Upper lobe of left lung (tissue), 6 donors: ENCODE data around the gene FMNL2. TPM values are rescaled to one million over a fixed set of nuclear protein-coding genes. Genes with fewer than 3 reads are reported as not detected.

Source experiments
- ATAC-seq, 2 donors: fragments of 200-7000 bp; cut with Tn5 transposase; one replicate each; pipeline ENCODE4 v1.9.1; 2022; ENCODE audit warnings: mild to moderate bottlenecking in 2 of 2, moderate library complexity in 2 of 2; ENCODE audit not compliant: low FRiP score in 2 of 2
- DNase-seq, 2 donors: peaks; one replicate each; pipeline ENCODE4 v3.0.0-alpha.2; 2019 to 2020
- H3K27ac ChIP-seq, 4 donors: fragments of 200-600 bp; sonication (generic); one replicate each; pipeline ENCODE4 v1.5.1; 2016 to 2019
- H3K27me3 ChIP-seq, 4 donors: fragments of 200-600 bp; sonication (generic); one replicate each; pipeline ENCODE4 v1.5.1; 2017 to 2019
- H3K36me3 ChIP-seq, 4 donors: fragments of 200-600 bp; sonication (generic); one replicate each; pipeline ENCODE4 v1.5.1; 2016 to 2019
- H3K4me1 ChIP-seq, 4 donors: fragments of 200-600 bp; sonication (generic); one replicate each; pipeline ENCODE4 v1.5.1; 2018 to 2019
- H3K4me3 ChIP-seq, 4 donors: fragments of 200-600 bp; sonication (generic); one replicate each; pipeline ENCODE4 v1.5.1; 2017 to 2019; ENCODE audit warnings: mild to moderate bottlenecking in 2 of 4, moderate library complexity in 1 of 4
- H3K9me3 ChIP-seq, 4 donors: fragments of 200-600 bp; sonication (generic); one replicate each; pipeline ENCODE4 v1.5.1; 2018 to 2019
- CTCF ChIP-seq, 6 experiments: fragments of 450-650 bp in 4 of 6; fragments of 200-600 bp in 2 of 6; sonication (generic) in 2 of 6; IDR thresholded peaks; one replicate each; pipeline ENCODE4 v1.5.1; 2016 to 2019; ENCODE audit warnings: antibody characterized with exemption in 6 of 6
- EP300 ChIP-seq, 4 donors: sonication (generic); formaldehyde crosslinking; IDR thresholded peaks; one replicate each; pipeline ENCODE4 v1.5.1; 2017; ENCODE audit warnings: antibody characterized with exemption in 4 of 4, control low read depth in 2 of 4
- POLR2A ChIP-seq, 4 donors: fragments of 450-650 bp; IDR thresholded peaks; one replicate each; pipeline ENCODE4 v1.5.1; 2016 to 2017; ENCODE audit warnings: antibody characterized with exemption in 4 of 4, mild to moderate bottlenecking in 2 of 4
- POLR2AphosphoS5 ChIP-seq, 2 donors: sonication (generic); formaldehyde crosslinking; IDR thresholded peaks; one replicate each; pipeline ENCODE4 v1.5.1; 2017; ENCODE audit warnings: antibody characterized with exemption in 2 of 2
- WGBS, 2 donors: methylation state at CpG; one replicate each; pipeline ENCODE4 v1.1.5; 2017 to 2018; 5-methylcytosine and 5-hydroxymethylcytosine counted together
- total RNA-seq, 6 donors: library from RNA; depleted of rRNA in 4 of 6; stranded (reverse); fragments of >200 nt in 4 of 6; gene quantifications; one replicate each; pipeline versions ENCODE4 v1.1.0 to v1.2.1, GENCODE V29; 2016 to 2021
- donor health status: DM: no; HTN: no; CAD: no; lungs with moderate emphysema.
- donor health status: DM: no; HTN: yes; CAD: no; lungs with severe emphysema.

Gene FMNL2
- total RNA-seq, 6 donors from 2014 or later, result 49.9 to 160 (median 66.9) TPM

DNA sequence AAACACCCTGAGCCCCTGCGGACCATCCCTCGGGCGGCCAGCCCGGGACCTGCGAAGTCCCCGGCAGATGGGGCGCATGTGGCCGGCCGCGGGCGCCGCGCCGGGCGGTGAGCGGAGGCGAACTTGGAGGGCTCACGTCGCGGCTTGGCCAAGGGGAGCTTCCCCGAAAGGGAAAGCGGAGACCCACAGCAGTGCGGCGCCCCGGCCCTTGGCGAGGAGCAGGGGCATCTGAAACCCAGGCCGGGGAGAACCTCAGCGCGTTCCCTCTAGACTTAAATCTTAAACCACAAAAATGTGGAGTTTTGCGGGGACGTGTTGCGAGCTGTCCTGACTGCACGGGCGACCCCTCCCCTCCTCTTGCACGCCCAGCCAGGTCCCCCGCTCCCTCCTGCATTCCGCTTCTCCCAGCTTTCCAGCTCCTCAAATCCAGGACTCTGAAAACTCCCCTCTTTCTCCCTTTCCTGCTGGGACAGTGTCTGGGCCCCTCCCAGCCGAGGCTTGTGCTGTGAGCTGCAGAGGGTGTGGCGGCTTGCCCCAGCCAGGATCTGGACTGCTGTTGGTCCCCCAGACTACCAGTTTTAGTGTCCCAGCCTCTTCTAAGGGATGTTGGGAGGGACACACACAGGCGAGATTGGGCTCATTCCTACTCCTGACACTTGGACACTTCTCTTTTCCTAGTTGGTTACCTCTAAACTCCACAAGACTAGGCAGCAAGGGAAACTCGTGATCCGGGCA, 1.3 kb downstream of the FMNL2 start:
- H3K27me3 ChIP-seq, result no peaks in the 10 kb centered on the region
- DNase-seq (peak; percentile 74 to 91), ATAC-seq (peak; percentile 77 to 85)
- no peaks in the 10 kb centered on the region for H3K36me3 ChIP-seq
- no peak for TF ChIP-seq EP300 (IDR thresholded peaks at IDR 0.05)
- peak in 1 of 2 donors; percentile 79 for TF ChIP-seq POLR2AphosphoS5 (IDR thresholded peaks at IDR 0.05)
- peak in 1 of 4 donors; percentile 67 for TF ChIP-seq POLR2A (IDR thresholded peaks at IDR 0.05)
- 4% methylated on average over 35 to 42 of the region's 42 CpGs for WGBS, 2 donors
- H3K9me3 ChIP-seq, result no peaks in the 10 kb centered on the region
- H3K4me3 ChIP-seq, result peak overlapping the region; percentile 59 to 97 (median 84)
- H3K27ac ChIP-seq, result peak overlapping the region; percentile 64 to 92 (median 85)
- peaks cover 6 to 36% (median 27%) of the 10 kb centered on the region in 4 donors for H3K4me1 ChIP-seq

GRCh38 chr2:152336854-152337510, 2.0 kb downstream of the FMNL2 start:
- 29 to 37% methylated on average over 12 of the region's 12 CpGs for WGBS, 2 donors
- no peak for ATAC-seq
- Histone ChIP-seq H3K4me1 (peaks cover 6 to 36% (median 27%) of the 10 kb centered on the region in 4 donors), H3K9me3 (no peaks in the 10 kb centered on the region), H3K36me3 (no peaks in the 10 kb centered on the region), H3K27me3 (no peaks in the 10 kb centered on the region), H3K4me3 (peak overlapping the region; percentile 59 to 97 (median 84)), H3K27ac (peak overlapping the region; percentile 64 to 92 (median 85))
- TF ChIP-seq CTCF (IDR thresholded peaks at IDR 0.05) (no peak), POLR2A (IDR thresholded peaks at IDR 0.05) (no peak), POLR2AphosphoS5 (IDR thresholded peaks at IDR 0.05) (no peak), EP300 (IDR thresholded peaks at IDR 0.05) (no peak)
- DNase-seq, result peak in 1 of 2 donors; percentile 31

GRCh38 chr2:152337511-152337903, 2.5 kb downstream of the FMNL2 start:
- no peaks in the 10 kb centered on the region for H3K36me3 ChIP-seq
- no peaks in the 10 kb centered on the region for H3K9me3 ChIP-seq
- ATAC-seq (no peak), DNase-seq (no peak)
- TF ChIP-seq POLR2AphosphoS5 (IDR thresholded peaks at IDR 0.05), result no peak
- TF ChIP-seq CTCF (IDR thresholded peaks at IDR 0.05), result no peak
- no peak for TF ChIP-seq EP300 (IDR thresholded peaks at IDR 0.05)
- no peak for TF ChIP-seq POLR2A (IDR thresholded peaks at IDR 0.05)
- H3K4me1 ChIP-seq, result peaks cover 6 to 37% (median 27%) of the 10 kb centered on the region in 4 donors
- peak overlapping the region in 3 of 4 donors; percentile 82 to 92 (median 88) for H3K27ac ChIP-seq
- 74 to 100% methylated on average over 2 of the region's 2 CpGs for WGBS, 2 donors
- peak overlapping the region in 3 of 4 donors; percentile 59 to 97 (median 75) for H3K4me3 ChIP-seq
- H3K27me3 ChIP-seq, result no peaks in the 10 kb centered on the region

- peaks cover 0 to 6% (median 0%) of the 10 kb centered on the region in 4 donors for H3K36me3 ChIP-seq
- no peak for ATAC-seq
- peaks cover 6 to 39% (median 29%) of the 10 kb centered on the region in 4 donors for H3K4me1 ChIP-seq
- H3K4me3 ChIP-seq, result no peak overlapping the region
- WGBS, 2 donors, result 75 to 80% methylated on average over 2 of the region's 2 CpGs
- no peak for TF ChIP-seq EP300 (IDR thresholded peaks at IDR 0.05)
- TF ChIP-seq POLR2AphosphoS5 (IDR thresholded peaks at IDR 0.05), result no peak
- no peak for TF ChIP-seq CTCF (IDR thresholded peaks at IDR 0.05)
- TF ChIP-seq POLR2A (IDR thresholded peaks at IDR 0.05), result no peak
- DNase-seq, result no peak
- H3K9me3 ChIP-seq, result no peaks in the 10 kb centered on the region
- peak overlapping the region in 2 of 4 donors; percentile 3 to 29 for H3K27ac ChIP-seq
- no peaks in the 10 kb centered on the region for H3K27me3 ChIP-seq
Observed at GRCh38 chr2:152339556-152340286, 4.7 kb downstream of the FMNL2 start.
